Osteoblast (primary cell): ENCODE measurements around the gene EFCAB5. TPM values are rescaled to one million over a fixed set of nuclear protein-coding genes. Genes with fewer than 3 reads are reported as not detected.

ENCODE experiments used
- DNase-seq: peaks from one replicate; pipeline ENCODE4 v3.0.0; 2011; ENCODE audit warnings: low spot score, mixed read lengths; ENCODE audit not compliant: insufficient read length; ENCODE audit errors: missing footprints
- H2AFZ ChIP-seq: 2 replicates; pipeline ENCODE4 v1.6.0; 2011; ENCODE audit warnings: mild to moderate bottlenecking, low read length
- H3K27ac ChIP-seq: 2 replicates; pipeline ENCODE4 v1.5.1; 2011; ENCODE audit warnings: mild to moderate bottlenecking, low read depth, low read length, moderate library complexity
- H3K27me3 ChIP-seq: 2 replicates; pipeline ENCODE4 v1.6.0; 2012; ENCODE audit warnings: mild to moderate bottlenecking, control low read depth, inconsistent platforms, low read length, moderate library complexity; ENCODE audit not compliant: insufficient read depth
- H3K36me3 ChIP-seq: 2 replicates; pipeline ENCODE4 v1.5.1; 2011; ENCODE audit warnings: mild to moderate bottlenecking, low read length, control low read depth, moderate library complexity; ENCODE audit not compliant: insufficient read depth
- H3K4me1 ChIP-seq: 2 replicates; pipeline ENCODE4 v1.5.1; 2011; ENCODE audit warnings: mild to moderate bottlenecking, low read length, control low read depth, moderate library complexity; ENCODE audit not compliant: insufficient read depth
- H3K4me2 ChIP-seq: 2 replicates; pipeline ENCODE4 v1.6.0; 2011; ENCODE audit warnings: mild to moderate bottlenecking, low read length; ENCODE audit not compliant: insufficient read depth
- H3K4me3 ChIP-seq: fragments of 200-600 bp; sonication (generic); 3 replicates; pipeline ENCODE4 v1.5.1; 2012; ENCODE audit warnings: mild to moderate bottlenecking, low read length, inconsistent platforms; ENCODE audit not compliant: insufficient read depth
- H3K79me2 ChIP-seq: 2 replicates; pipeline ENCODE4 v1.6.0; 2012; ENCODE audit warnings: mild to moderate bottlenecking, low read length, control low read depth, inconsistent platforms; ENCODE audit not compliant: insufficient read depth
- H3K9me3 ChIP-seq: 2 replicates; pipeline ENCODE4 v1.5.1; 2011; ENCODE audit warnings: low read depth, low read length, control low read depth
- H4K20me1 ChIP-seq: 2 replicates; pipeline ENCODE4 v1.6.0; 2012; ENCODE audit warnings: mild to moderate bottlenecking, low read length, control low read depth; ENCODE audit not compliant: insufficient read depth
- CTCF ChIP-seq: IDR thresholded peaks from 2 replicates; pipeline ENCODE4 v1.5.1; 2011; ENCODE audit warnings: mild to moderate bottlenecking, low read depth, low read length, moderate library complexity; ENCODE audit errors: extremely low read depth
- total RNA-seq: library from RNA; depleted of rRNA; stranded (reverse); fragments of >200 nt; gene quantifications from 2 replicates; pipeline ENCODE4 v1.2.3, GENCODE V29; 2012

The EFCAB5 gene
- total RNA-seq, 1 donor = 0.36 TPM

- no peak for DNase-seq
- H3K9me3 ChIP-seq = no peaks in the 10 kb centered on the region
- no peak overlapping the region for H3K4me2 ChIP-seq
- H3K27ac ChIP-seq = no peak overlapping the region
- H3K4me1 ChIP-seq = peaks cover 9% of the 10 kb centered on the region
- TF ChIP-seq CTCF = no peak
- H3K79me2 ChIP-seq = no peaks in the 10 kb centered on the region
- H3K36me3 ChIP-seq = no peaks in the 10 kb centered on the region
- no peak overlapping the region for H3K4me3 ChIP-seq
- no peak overlapping the region for H2AFZ ChIP-seq
- H3K27me3 ChIP-seq = peaks cover 14% of the 10 kb centered on the region
- H4K20me1 ChIP-seq = no peaks in the 10 kb centered on the region
Observed at GRCh38 chr17:30103921-30104320, 162.5 kb downstream of the EFCAB5 start.

- Histone ChIP-seq H3K27ac (peak overlapping the region; percentile 79), H3K36me3 (no peaks in the 10 kb centered on the region), H3K4me2 (peak overlapping the region; percentile 100), H2AFZ (peak overlapping the region; percentile 98), H3K4me3 (peak overlapping the region; percentile 84), H3K4me1 (peaks cover 9% of the 10 kb centered on the region), H3K9me3 (no peaks in the 10 kb centered on the region), H3K79me2 (no peaks in the 10 kb centered on the region), H4K20me1 (no peaks in the 10 kb centered on the region), H3K27me3 (peaks cover 11% of the 10 kb centered on the region)
- peak; percentile 69 for DNase-seq
- peak; percentile 98 for TF ChIP-seq CTCF
Observed at GRCh38 chr17:30104575-30105339, 163.3 kb downstream of the EFCAB5 start.

DNA sequence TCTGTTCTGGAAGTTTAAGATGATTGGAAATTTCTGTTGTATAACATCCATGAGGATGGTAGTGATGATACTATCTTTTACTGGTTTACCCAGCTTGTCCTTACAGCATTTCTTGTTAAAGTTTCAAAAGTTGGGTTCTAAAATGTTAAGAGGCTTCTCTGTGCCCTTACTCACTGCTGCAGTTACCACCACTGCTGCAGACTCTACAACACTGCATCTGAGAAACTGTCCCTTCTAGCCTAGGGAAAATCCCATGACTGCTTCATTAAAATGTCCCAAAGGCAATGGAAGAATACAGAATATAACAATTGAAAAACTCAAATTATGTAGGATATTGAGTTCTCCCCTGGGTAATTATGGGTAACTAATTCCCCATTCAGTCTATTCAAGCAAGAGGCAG, 171.4 kb downstream of the EFCAB5 start:
- DNase-seq = no peak
- Histone ChIP-seq H3K36me3 (no peaks in the 10 kb centered on the region), H3K27me3 (no peaks in the 10 kb centered on the region), H4K20me1 (no peaks in the 10 kb centered on the region), H3K4me2 (no peak overlapping the region), H2AFZ (no peak overlapping the region), H3K4me1 (no peaks in the 10 kb centered on the region), H3K4me3 (no peak overlapping the region), H3K27ac (no peak overlapping the region), H3K9me3 (no peaks in the 10 kb centered on the region), H3K79me2 (peaks cover 12% of the 10 kb centered on the region)
- no peak for TF ChIP-seq CTCF

DNA sequence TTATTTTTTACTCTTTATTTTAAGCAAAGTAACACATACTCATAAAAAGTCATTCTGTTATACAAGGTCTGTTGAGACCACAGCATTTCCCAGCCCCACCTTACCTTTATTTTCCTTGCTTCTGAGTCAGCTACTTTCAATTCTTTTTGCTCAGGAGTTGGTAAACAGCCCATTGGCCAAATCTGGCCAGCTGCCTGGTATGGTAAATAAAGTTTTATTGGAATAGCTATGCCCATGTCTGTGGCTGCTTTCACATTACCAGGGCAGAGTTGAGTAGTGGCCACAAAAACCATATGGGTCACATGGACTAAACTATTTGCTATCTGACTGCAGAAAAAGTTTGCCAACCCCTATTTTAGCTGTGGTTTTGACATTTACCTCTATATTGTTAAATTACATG, 171.8 kb downstream of the EFCAB5 start:
- DNase-seq = no peak
- no peak overlapping the region for H3K27ac ChIP-seq

More for the DNA sequence above, 171.8 kb downstream of the EFCAB5 start:
- no peak overlapping the region for H3K4me3 ChIP-seq
- no peaks in the 10 kb centered on the region for H3K36me3 ChIP-seq
- no peak for TF ChIP-seq CTCF
- H3K4me2 ChIP-seq = peak overlapping the region; percentile 13
- H2AFZ ChIP-seq = peak overlapping the region; percentile 5
- H4K20me1 ChIP-seq = no peaks in the 10 kb centered on the region
- peaks cover 4% of the 10 kb centered on the region for H3K4me1 ChIP-seq
- H3K9me3 ChIP-seq = no peaks in the 10 kb centered on the region
- peaks cover 16% of the 10 kb centered on the region for H3K79me2 ChIP-seq
- no peaks in the 10 kb centered on the region for H3K27me3 ChIP-seq
